Measurements from ENCODE around the gene PRR7.

Gene PRR7

DNA sequence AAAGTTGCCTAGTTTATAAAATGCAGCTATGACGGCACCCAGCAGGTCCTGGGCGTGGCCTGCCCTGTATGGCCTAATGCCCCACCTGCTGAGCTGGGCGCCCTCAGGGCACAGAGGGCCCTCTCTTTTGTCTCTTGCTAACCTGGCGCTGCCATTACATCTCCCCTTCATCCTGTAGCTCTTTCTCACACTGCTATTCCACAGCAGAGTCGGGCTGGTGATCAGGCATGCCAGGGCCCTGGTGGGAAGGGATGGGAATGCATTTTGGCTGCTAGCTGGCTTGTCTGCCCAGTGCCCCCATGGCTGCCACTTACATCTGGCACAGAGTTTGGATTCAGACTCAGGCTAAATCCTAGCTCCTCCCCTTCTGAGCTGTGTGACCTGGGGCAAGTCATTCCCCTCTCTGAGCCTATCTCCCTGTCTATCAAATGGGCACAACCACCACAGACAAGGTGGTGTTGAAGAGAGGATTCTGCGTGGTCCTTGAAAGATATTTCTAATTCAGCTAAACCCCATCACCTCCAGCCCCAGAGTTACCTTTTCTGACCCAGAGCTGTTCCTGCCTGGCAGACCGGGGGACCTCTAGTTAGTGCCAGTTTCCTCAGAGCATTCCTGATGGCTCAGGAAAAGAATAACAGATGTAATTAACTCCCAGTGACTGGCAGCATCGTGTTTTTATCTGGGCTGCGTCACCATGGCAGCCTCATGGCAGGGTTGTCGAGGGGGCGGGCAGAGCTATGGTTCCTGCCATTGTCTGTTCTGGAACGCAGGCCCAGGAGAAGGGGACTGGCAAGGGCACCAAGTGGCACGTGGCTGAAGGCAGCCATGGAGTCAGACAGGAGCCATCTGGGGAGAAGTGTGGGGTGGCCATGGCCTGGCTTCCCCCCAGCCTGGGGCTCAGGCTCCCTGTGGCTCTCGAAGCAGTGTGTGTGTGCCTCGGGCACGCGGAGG lies 6.3 kb downstream of the PRR7 start:
- DNase-seq = no peak

- DNase-seq = no peak
Observed at GRCh38 chr5:177453852-177454396, 7.3 kb downstream of the PRR7 start.

- peak; percentile 93 for DNase-seq
Observed at GRCh38 chr5:177454397-177455035, 7.9 kb downstream of the PRR7 start.

GRCh38 chr5:177455036-177455660 lies 8.5 kb downstream of the PRR7 start:
- DNase-seq = peak; percentile 93

- DNase-seq = peak; percentile 98
Observed at GRCh38 chr5:177455661-177456590, 9.3 kb downstream of the PRR7 start.

DNA sequence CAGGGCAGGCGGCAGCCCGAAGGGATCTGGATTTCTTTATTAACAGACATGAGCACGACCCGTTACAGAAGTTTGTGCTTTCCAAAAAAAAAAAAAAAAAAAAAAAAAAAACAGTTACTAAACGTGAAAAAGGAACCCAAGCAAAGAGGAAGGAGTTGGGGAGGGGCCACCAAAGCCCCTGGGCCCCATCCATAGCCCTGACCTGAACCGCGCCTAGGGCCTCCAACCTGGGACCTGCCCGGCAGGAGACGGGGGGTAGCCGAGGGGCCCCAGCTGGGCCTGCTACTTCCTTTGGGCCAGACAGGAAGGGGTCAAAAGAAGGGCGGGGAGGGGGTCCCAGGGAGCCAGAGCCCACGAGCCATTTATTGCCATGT lies 10.0 kb downstream of the PRR7 start:
- no peak for DNase-seq

DNA sequence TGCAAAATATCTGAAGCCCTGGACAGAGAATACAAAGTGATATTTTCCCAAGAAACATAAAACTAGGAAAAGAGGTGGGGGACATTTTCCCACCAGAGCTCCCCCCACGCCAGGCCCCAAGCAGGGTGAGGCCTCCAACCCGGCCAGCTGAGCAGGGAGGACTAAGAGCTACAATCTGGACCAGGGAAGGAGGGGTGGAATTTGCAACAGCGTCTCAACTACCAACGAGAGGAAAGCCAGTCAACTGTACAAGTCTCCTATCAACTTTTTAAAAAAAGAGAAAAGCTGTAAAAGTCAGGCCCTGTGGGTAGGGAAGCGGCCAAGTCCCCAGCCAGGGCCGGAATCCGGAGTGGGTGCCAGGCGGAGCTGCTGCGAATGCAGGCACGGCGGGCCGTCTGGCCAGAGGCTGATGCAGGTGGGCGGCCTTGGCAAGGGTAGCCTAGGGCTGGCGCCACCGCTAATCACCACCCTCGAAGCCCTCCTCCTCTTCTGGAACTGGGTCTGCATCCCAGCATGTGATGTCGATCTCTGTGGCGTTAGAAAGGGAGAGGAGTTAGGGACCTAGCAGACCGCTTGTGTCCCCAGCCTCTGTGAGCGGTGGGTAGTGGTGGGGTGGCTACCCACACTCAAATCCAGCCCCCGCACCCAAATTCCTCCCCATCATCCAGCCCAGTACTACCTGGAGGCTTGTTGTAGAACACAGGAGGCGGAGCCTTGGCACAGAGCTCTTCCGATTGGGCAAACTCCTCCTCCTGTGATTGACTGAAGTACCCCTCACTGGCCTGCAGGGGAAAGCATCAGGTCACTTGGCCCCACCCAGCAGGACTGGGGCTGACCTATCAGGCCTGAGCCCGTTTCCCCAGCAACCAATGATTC lies 10.6 kb downstream of the PRR7 start:
- DNase-seq = peak; percentile 31

DNA sequence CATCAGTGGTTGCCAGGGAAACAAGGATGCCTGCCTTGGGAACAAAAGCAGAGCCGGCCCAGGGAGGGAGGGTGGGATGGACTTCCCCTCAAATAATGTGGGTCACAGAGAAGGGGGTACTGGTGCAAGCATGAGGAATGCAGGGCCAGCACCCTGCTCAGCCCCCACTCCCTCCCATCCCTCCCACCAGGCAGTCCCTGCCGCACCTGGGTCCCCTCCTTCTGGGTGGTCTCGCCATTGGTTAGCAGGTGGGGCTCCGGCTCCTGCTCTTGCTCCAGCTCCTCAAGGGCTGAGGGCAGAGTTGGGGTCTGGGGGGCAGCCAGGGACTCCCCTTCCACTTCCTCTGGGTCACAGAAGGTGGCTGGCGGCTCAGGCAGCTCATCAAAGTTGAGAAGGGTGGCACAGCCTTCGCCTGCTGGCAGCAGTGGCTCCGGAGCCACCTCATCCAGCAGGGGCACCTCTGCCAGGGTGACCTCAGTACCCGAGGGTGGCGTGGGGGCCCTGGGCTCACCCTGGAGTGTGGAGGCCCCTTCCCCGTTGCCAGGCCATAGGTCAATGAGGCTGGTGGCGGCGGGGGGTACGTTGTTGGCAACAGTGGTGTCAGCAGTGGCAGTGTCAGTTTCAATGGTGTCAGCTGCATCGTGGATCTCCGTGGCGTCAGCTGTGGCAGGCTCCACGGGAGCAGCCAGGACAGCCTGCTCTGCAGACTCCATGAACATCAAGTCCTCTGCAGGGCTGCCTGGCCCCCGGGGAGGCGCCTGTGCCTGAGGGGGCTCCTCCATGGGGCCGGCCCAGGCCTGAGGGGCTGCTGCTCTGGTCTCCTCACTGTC lies 11.5 kb downstream of the PRR7 start:
- DNase-seq = no peak

DNA sequence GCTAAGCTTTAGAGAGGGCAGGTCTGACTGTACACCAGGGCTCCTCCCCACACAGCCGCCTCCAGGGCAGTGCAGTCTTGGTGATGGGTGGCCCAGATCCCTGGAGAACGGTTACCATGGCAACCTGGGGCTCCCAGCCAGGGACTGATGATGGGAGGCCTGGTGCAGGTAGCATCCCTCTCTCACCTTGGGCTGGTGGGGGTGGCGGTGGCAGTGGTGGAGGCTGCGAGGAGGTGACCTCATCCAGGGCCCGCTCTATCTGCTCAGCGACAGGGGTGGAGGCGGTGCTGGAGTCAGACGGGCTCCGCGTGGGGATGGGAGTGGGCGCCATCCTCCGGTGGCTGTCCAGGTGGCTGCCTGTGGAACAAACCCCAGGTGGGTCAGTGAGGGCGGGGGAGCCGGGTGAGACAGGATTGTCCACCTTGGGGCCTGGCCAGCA lies 12.3 kb downstream of the PRR7 start:
- DNase-seq = no peak

DNA sequence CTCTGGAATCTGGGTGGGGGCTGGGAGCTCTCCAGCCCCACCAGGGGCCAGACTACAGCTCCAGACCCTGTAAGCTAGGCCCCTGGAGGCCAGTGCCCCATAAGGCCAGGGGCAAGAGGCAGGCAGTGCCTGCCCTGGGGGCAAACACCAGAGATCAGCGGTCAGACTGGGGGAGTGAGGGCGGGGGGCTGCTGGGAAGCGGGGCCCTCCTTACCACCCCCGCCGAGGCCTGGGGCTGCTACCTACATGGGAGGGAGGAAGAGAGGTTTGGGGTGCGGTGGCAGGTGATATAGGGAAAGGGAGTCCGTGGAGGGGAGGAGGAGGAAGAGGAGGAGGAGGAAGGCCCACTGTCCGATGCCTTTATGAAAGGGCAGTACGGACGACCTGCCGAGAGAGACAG lies 12.7 kb downstream of the PRR7 start:
- DNase-seq = no peak

DNA sequence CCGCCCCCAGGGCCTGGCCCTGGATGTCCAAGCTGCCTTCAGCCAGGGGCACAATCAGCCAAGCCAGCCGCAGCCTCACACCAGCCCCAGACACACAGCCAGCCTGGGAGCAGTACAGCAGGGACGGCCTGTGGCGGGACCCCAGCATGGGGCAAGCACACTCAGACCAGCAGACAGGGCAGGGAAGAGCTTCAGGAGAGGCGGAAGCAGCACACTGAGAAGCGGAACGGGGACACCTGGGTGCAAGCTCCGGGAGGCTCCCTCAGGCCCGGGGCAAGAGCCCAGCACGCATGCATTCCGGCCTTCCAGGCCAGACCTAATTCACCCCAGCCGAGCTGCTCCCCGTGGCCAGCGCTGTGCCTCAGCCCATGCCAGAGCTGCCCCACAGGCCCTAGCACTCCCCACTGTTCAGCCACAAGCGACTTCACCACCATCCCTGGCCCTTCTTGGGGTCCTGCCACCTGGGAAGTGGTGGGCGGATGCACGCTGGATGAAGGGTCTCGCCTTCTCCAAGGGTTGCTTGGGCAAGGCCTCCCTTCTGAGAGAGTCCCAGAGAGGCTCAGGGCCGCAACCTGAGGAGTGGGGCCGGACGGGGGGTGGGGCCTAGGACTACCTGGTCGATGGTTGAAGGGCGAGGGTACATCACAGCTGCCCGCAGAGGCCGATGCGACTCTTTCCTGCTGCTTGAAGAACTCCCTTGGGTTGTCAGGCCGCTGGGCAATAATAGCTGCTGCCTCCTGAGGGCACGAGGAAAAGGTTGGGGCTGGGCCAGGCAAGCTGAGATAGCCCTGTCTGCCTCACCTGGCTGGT lies 13.4 kb downstream of the PRR7 start:
- DNase-seq = no peak

GRCh38 chr5:177462021-177462670 lies 15.5 kb downstream of the PRR7 start:
- no peak for DNase-seq

GRCh38 chr5:177465044-177465443 lies 18.4 kb downstream of the PRR7 start:
- DNase-seq = no peak

DNA sequence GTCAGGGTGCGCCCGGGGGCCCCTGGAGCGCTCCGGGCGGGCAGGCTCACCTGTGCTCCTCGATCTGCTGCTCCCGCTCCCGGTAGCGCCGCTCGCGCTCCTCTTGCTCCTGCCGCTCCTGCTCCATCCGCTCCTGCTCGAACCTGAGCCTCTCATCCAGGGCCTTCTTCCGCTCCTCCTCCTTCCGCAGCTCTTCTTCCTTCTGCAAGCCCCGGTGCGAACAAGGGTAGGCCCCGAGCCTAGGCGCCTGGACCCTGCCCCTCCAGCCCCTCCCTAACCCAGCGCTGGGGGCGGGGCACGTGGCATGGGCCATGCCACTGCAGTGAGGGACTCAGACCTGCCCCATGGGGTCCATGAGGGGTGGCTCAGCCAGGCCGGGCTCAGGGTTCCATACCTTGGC lies 20.2 kb downstream of the PRR7 start:
- no peak for DNase-seq

GRCh38 chr5:177467436-177467835 lies 20.8 kb downstream of the PRR7 start:
- DNase-seq = no peak

DNA sequence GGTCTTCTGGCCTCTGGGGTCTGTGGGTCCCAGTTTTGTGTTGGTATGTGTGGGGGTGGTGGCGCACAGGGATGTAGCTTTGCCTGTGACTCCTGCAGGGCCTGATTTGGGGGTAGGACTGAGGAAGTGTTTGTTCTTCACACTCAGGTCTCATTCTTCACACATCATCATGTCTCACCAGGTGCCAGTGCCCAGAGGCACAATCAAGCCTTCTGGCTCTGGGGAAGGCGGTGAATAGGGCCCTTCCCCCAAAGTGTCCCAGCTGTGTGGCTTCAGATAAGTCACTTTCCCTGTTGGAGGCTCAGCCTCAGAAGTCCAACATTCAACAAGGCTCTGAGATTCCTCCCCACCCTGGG lies 21.7 kb downstream of the PRR7 start:
- no peak for DNase-seq

GRCh38 chr5:177468685-177469628 lies 22.3 kb downstream of the PRR7 start:
- DNase-seq = no peak
